ENCODE measurements around the gene FGF2.
"Not testable (repeated sequence)": the region's sequence is repeated elsewhere in the genome, so short reads cannot be mapped to it uniquely, and the experiment has no call there.

The FGF2 gene

GRCh38 chr4:122845760-122846159 lies 19.1 kb downstream of the FGF2 start:
- no peak overlapping the region for H3K4me3 ChIP-seq (ENCODE audit: low read depth, low read length)
- TF ChIP-seq CTCF (IDR thresholded peaks at IDR 0.05; ENCODE audit: low read depth, low read length, missing control alignments), result no peak
- no peak for DNase-seq (ENCODE audit: low read depth)

GRCh38 chr4:122847931-122848330 lies 21.3 kb downstream of the FGF2 start:
- TF ChIP-seq CTCF (IDR thresholded peaks at IDR 0.05; ENCODE audit: low read depth, low read length, missing control alignments), result no peak

GRCh38 chr4:122849789-122850188 lies 23.2 kb downstream of the FGF2 start:
- DNase-seq (ENCODE audit: low read depth); H3K4me3 ChIP-seq (ENCODE audit: low read depth, low read length): not testable (repeated sequence)

More at GRCh38 chr4:122847931-122848330, 21.3 kb downstream of the FGF2 start:
- DNase-seq (ENCODE audit: low read depth), result no peak
- H3K4me3 ChIP-seq (ENCODE audit: low read depth, low read length), result no peak overlapping the region

GRCh38 chr4:122851568-122851967 lies 24.9 kb downstream of the FGF2 start:
- no peak for TF ChIP-seq CTCF (IDR thresholded peaks at IDR 0.05; ENCODE audit: low read depth, low read length, missing control alignments)
- H3K4me3 ChIP-seq (ENCODE audit: low read depth, low read length), result no peak overlapping the region
- no peak for DNase-seq (ENCODE audit: low read depth)

GRCh38 chr4:122854447-122855352 lies 28.1 kb downstream of the FGF2 start:
- H3K4me3 ChIP-seq (ENCODE audit: low read depth, low read length), result no peak overlapping the region
- no peak for DNase-seq (ENCODE audit: low read depth)
- no peak for TF ChIP-seq CTCF (IDR thresholded peaks at IDR 0.05; ENCODE audit: low read depth, low read length, missing control alignments)

- no peak overlapping the region for H3K4me3 ChIP-seq (ENCODE audit: low read depth, low read length)
- TF ChIP-seq CTCF (IDR thresholded peaks at IDR 0.05; ENCODE audit: low read depth, low read length, missing control alignments), result no peak
- DNase-seq (ENCODE audit: low read depth), result no peak
Measured at GRCh38 chr4:122855353-122855890, 28.8 kb downstream of the FGF2 start.

- no peak overlapping the region for H3K4me3 ChIP-seq (ENCODE audit: low read depth, low read length)
- no peak for DNase-seq (ENCODE audit: low read depth)
- no peak for TF ChIP-seq CTCF (IDR thresholded peaks at IDR 0.05; ENCODE audit: low read depth, low read length, missing control alignments)
Measured at GRCh38 chr4:122857160-122857559, 30.5 kb downstream of the FGF2 start.

Data from GM12864 (cell line).